Skeletal muscle tissue (tissue), 4 donors: ENCODE results near the gene SLC22A2. TPM values are rescaled to one million over a fixed set of nuclear protein-coding genes. Genes with fewer than 3 reads are reported as not detected.
"Not testable (repeated sequence)": the region's sequence is repeated elsewhere in the genome, so short reads cannot be mapped to it uniquely, and the experiment has no call there.

Experiments
- H3K27ac ChIP-seq: one replicate; pipeline ENCODE4 v1.7.0; 2013; ENCODE audit warnings: mild to moderate bottlenecking, low read depth, low read length, inconsistent platforms
- H3K27me3 ChIP-seq, 3 donors: one replicate each; pipeline ENCODE4 v1.7.0; 2013; ENCODE audit warnings: low read length in 3 of 3; ENCODE audit not compliant: control insufficient read depth in 3 of 3, insufficient read depth in 3 of 3
- H3K36me3 ChIP-seq, 3 donors: one replicate each; pipeline ENCODE4 v1.7.0; 2013; ENCODE audit warnings: low read length in 3 of 3; ENCODE audit not compliant: control insufficient read depth in 3 of 3, insufficient read depth in 3 of 3
- H3K4me1 ChIP-seq, 3 donors: one replicate each; pipeline ENCODE4 v1.7.0; 2013; ENCODE audit warnings: low read length in 3 of 3, mild to moderate bottlenecking in 3 of 3; ENCODE audit not compliant: control insufficient read depth in 3 of 3, insufficient read depth in 3 of 3
- H3K4me3 ChIP-seq, 3 donors: one replicate each; pipeline ENCODE4 v1.7.0; 2013; ENCODE audit warnings: low read length in 3 of 3
- H3K9ac ChIP-seq, 3 donors: one replicate each; pipeline ENCODE4 v1.7.0; 2013; ENCODE audit warnings: low read length in 3 of 3, mild to moderate bottlenecking in 3 of 3, moderate library complexity in 2 of 3, low read depth in 1 of 3
- H3K9me3 ChIP-seq, 3 donors: one replicate each; pipeline ENCODE4 v1.7.0; 2013; ENCODE audit warnings: low read length in 3 of 3; ENCODE audit not compliant: control insufficient read depth in 3 of 3
- total RNA-seq: library from RNA; depleted of rRNA; stranded (reverse); fragments of >200 nt; gene quantifications from one replicate; pipeline ENCODE4 v1.2.3, GENCODE V29; 2014
- donor health status: Osteomylitis.

SLC22A2 gene
- total RNA-seq, 1 donor from 2014 or later = not detected

DNA sequence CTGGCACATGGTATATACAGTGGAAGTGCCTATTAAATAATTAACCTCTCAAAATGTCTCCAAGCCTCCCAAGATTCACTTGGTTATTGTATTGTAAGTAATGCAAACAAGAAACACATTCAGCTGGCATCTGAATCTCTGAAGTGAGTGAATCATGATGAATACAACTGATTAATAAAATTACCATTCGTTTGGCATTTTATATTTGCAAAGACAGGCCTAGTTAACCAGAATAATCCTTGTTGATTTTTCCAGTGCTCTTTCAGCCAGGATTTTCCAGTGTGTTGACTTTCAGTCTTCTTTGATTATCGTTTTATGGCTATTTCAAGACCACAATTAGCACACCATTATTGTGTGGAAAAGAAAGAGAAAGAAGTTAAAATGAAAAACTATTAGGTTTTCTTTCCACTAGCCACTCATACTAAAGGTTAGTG is 20.3 kb downstream of the SLC22A2 start:
- no peak overlapping the region for H3K9ac ChIP-seq
- no peaks in the 10 kb centered on the region for H3K36me3 ChIP-seq
- H3K4me1 ChIP-seq = no peaks in the 10 kb centered on the region
- no peaks in the 10 kb centered on the region for H3K9me3 ChIP-seq
- H3K27ac ChIP-seq = no peak overlapping the region
- H3K4me3 ChIP-seq = no peak overlapping the region
- no peaks in the 10 kb centered on the region for H3K27me3 ChIP-seq

GRCh38 chr6:160237597-160238275 is 20.9 kb downstream of the SLC22A2 start:
- not testable (repeated sequence) for H3K36me3 ChIP-seq, H3K4me3 ChIP-seq, H3K27ac ChIP-seq, H3K4me1 ChIP-seq, H3K27me3 ChIP-seq, H3K9me3 ChIP-seq, H3K9ac ChIP-seq

DNA sequence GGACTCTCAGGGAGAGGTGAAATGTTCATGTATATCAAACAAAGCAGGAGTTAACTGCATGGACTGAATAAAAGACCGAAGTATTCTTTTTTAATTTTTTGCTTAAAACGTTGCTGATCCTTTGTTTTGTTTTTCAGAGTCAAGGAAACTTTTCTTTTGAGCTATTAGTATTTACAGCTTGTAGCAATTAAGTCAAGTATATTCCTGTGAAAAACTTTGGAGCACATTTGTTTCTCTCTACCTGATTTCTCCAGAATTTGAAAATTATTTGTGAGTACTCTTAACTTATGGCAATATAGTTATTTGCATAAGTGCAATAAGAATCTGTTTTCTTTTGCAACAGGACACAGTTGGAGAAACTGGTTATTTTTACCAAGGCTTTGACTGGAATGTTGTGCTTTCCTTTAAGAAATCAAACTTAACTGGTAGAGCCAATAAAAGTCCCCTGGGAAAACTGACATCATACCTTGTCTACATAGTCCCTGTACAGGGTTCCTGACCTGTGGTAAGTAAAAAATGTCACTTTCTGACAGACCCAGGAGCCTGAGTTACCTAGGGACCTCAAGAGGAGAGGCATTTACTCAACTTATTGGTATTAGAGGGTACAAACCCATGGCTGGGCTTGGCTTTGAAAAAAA is 22.3 kb downstream of the SLC22A2 start:
- not testable (repeated sequence) for H3K27me3 ChIP-seq, H3K9ac ChIP-seq, H3K9me3 ChIP-seq, H3K27ac ChIP-seq, H3K4me1 ChIP-seq, H3K4me3 ChIP-seq, H3K36me3 ChIP-seq

DNA sequence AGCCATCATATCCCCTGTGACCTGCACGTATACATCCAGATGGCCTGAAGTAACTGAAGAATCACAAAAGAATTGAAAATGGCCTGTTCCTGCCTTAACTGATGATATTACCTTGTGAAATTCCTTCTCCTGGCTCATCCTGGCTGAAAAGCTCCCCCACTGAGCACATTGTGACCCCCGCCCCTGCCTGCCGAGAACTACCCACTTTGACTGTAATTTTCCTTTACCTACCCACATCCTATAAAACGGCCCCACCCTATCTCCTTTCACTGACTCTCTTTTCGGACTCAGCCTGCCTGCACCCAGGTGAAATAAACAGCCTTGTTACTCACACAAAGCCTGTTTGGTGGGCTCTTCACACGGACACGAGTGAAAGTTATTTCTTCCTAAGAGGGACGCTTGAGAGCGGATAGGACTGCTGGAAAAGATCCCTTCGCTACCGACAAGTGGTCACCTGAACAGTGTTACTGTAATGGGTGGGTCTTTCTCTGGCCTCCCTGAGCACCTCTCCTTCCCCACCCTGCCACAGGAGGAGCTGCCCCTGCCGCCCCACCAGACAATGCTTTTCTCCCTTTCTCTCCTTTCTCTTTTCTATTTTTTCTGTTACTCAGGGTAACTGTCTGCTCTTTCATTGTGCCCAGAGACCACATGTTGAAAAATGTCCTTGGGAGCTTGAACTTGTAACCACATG is 24.5 kb downstream of the SLC22A2 start:
- H3K4me3 ChIP-seq, H3K9ac ChIP-seq, H3K36me3 ChIP-seq, H3K27ac ChIP-seq, H3K9me3 ChIP-seq, H3K4me1 ChIP-seq, H3K27me3 ChIP-seq: not testable (repeated sequence)

- Histone ChIP-seq H3K9ac (no peak overlapping the region), H3K4me3 (no peak overlapping the region), H3K27ac (no peak overlapping the region), H3K27me3 (no peaks in the 10 kb centered on the region), H3K9me3 (no peaks in the 10 kb centered on the region), H3K36me3 (no peaks in the 10 kb centered on the region), H3K4me1 (no peaks in the 10 kb centered on the region)
Measured at GRCh38 chr6:160227769-160228161, 30.9 kb downstream of the SLC22A2 start.

DNA sequence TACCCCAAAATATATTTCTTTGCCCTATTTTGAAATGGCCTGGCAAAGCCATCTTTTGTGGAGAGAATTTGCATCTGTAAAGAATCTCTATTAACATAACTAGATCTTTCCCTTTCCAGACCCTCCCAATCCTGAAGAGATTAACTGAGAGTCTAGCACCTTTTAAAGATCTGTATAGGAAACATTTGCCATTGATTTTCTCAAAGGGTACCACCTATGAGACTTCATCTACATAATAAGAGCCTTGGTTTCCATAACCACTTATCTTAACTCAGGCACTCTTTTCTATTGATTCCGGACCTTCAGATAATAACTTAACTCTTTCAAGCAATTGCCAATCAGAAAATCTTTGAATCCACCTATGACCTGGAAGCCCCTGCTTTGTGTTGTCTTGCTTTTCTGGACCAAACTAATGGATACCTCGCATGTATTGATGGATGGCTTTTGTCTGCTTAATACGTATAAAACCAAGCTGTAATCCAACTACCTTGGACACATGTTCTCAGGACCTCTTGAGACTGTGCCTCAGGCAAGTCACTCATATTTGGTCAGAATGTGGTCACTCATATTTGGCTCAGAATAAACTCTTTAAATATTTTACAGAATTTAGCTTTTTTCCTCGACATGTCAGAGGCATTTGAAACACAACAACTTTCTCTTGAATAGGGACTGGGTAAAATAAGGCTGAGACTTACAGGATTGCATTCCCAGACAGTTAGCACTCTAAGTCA is 31.4 kb downstream of the SLC22A2 start:
- Histone ChIP-seq H3K4me1 (no peaks in the 10 kb centered on the region), H3K4me3 (no peak overlapping the region), H3K36me3 (no peaks in the 10 kb centered on the region), H3K9me3 (no peaks in the 10 kb centered on the region), H3K27ac (no peak overlapping the region), H3K27me3 (no peaks in the 10 kb centered on the region), H3K9ac (no peak overlapping the region)

DNA sequence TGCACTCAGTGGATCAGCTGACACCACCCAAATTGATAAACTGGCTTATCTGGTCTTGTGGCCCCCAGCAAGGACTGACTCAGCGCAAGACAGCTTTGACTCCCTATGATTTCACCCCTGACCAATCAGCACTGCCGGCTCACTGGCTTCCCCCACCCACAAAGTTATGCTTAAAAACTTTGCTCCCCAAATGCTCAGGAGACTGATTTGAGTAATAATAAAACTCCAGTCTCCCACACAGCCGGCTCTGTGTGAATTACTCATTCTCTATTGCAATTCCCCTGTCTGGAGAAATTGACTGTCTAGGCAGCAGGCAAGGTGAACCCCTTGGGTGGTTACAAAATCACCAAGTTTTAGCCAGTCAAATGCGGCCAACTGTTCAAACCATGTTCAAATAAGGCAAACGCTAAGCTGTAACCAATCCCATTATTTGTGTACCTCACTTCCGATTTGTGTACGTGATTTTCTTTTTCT is 32.5 kb downstream of the SLC22A2 start:
- H3K36me3 ChIP-seq = no peaks in the 10 kb centered on the region
- H3K4me3 ChIP-seq = no peak overlapping the region
- no peaks in the 10 kb centered on the region for H3K4me1 ChIP-seq

DNA sequence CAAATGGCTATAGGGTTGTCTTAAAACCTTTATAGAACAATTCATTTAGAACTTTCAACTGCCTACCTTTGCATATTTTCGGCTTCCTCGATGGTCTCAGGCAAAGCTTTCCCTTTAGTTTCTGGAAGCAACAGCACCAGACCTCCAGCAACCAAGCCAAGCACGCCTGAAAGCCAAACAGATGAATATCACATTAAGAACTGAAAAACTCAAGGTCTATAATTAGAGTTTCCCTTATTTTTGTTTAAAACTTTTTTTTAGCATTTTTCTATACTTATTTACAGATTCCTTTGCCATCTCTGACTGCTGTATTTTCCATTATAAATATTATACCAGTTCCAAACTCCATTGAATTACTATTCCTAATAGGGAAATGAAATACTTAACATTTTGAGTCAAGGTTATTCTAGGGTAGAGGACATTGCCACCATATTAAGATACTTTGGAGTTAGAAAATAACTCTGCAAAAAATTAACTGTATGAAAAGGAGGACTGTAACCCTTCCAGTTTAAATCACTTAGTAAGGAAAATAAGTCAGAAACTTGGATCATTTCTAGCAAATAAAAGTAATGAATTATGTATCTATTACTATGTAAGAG is 33.9 kb downstream of the SLC22A2 start:
- H3K9ac ChIP-seq = no peak overlapping the region
- no peaks in the 10 kb centered on the region for H3K4me1 ChIP-seq
- no peak overlapping the region for H3K4me3 ChIP-seq
- H3K27me3 ChIP-seq = no peaks in the 10 kb centered on the region
- H3K36me3 ChIP-seq = no peaks in the 10 kb centered on the region
- H3K9me3 ChIP-seq = no peaks in the 10 kb centered on the region
- no peak overlapping the region for H3K27ac ChIP-seq

More for the DNA sequence above, 32.5 kb downstream of the SLC22A2 start:
- no peak overlapping the region for H3K9ac ChIP-seq
- no peaks in the 10 kb centered on the region for H3K9me3 ChIP-seq
- H3K27me3 ChIP-seq = no peaks in the 10 kb centered on the region
- no peak overlapping the region for H3K27ac ChIP-seq

- no peak overlapping the region for H3K9ac ChIP-seq
- no peaks in the 10 kb centered on the region for H3K4me1 ChIP-seq
- H3K9me3 ChIP-seq = no peaks in the 10 kb centered on the region
- peaks cover 0 to 10% (median 6%) of the 10 kb centered on the region in 3 donors for H3K27me3 ChIP-seq
- H3K36me3 ChIP-seq = no peaks in the 10 kb centered on the region
- H3K27ac ChIP-seq = no peak overlapping the region
- no peak overlapping the region for H3K4me3 ChIP-seq
Measured at GRCh38 chr6:160222491-160222890, 36.1 kb downstream of the SLC22A2 start.
